GM19023 (cell line): ENCODE measurements around the gene TOGARAM2.
"Not testable (repeated sequence)": the region's sequence is repeated elsewhere in the genome, so short reads cannot be mapped to it uniquely, and the experiment has no call there.

ENCODE experiments used
- ATAC-seq: cut with Tn5 transposase; IDR thresholded peaks from one replicate; pipeline ENCODE4 v1.9.1; 2021; ENCODE audit warnings: mild to moderate bottlenecking, moderate library complexity; ENCODE audit not compliant: unreplicated experiment

Gene TOGARAM2

DNA sequence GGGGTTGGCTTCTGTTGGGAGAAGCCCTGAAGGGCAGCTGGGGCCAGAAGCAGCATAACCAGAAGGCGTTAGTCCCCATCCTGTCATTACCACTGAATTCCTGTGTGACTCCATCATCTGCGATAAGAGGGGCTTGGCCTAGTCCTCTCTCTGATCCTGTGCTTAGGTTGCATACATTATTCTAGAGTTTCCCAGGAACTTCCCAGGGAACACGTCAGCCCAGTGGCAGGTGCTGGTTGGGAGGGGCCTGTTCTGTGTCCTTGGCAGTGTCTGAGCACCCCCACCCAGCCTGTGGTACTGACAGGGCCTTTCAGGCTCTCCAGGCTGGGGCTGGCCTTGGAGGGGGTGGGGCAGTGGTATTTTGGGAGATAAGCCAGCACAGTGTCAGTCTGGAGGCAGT lies 4.5 kb upstream of the TOGARAM2 start:
- ATAC-seq = no peak

DNA sequence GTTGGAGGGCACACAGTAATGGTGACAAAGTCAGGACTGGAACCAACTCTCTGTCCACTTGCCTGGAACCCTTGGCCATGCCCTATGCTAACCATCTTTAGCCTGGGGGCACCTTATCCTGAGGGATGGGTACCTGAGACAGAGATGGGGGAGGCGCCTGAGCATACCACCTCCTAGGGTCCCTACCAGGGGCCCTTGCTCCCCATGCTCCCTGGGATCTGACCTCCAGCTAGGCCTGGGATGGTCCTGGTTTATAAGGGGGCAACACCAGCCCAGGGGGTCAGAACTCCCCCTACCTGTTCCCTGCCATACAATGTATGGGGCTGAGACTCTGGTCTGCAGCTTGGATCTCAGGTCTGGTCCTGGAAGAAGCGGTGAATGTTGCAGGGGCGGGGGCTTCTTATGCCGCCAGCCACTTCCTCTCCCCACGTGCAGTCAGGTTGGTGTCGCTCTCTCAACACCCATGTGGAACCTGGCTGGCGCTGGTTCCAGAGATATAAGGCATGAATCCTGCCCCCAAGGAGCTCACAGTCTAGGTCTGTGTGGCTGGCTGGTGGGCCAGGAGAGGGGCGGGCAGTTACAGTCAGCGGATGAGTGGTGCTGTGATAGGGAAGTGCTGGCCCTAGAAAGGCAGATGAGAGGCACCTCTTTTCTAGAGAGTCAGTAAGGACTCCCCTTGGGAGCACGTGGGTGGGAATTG lies 3.8 kb upstream of the TOGARAM2 start:
- ATAC-seq = no peak

DNA sequence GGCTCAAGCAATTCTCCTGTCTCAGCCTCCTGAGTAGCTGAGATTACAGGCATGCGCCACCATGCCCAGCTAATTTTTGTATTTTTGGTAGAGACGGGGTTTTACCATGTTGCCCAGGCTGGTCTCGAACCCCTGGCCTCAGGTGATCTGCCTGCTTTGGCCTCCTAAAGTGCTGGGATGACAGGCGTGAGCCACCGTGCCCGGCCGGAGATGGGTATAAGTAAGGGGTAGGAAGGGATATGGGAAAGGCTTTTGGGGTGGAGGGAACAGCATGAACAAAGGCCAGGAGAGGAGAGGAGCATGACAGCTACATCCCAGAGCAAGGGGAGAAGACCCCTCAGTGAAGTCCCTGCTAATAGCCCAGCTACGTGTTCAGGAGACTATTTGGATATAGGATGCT lies 3.1 kb upstream of the TOGARAM2 start:
- ATAC-seq = not testable (repeated sequence)

DNA sequence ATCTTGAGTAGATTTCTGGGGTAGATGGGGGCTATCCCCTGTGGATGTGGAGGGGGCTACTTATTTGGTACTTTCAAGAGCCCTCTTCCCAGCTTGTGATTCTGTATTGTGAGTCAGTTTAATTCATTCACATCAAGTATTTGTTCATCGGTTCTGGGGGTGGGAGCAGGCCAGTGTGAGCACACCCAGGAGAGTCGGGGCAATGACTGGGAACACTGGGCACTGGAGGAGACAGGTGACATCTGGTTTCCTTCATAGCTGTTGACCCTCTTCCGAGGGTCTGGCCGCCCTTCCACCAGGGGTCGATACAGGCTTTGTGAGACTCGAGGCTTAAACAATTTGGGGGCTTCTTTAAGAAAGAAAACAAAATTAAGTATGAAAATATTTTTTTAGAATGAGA lies 2.5 kb upstream of the TOGARAM2 start:
- no peak for ATAC-seq

DNA sequence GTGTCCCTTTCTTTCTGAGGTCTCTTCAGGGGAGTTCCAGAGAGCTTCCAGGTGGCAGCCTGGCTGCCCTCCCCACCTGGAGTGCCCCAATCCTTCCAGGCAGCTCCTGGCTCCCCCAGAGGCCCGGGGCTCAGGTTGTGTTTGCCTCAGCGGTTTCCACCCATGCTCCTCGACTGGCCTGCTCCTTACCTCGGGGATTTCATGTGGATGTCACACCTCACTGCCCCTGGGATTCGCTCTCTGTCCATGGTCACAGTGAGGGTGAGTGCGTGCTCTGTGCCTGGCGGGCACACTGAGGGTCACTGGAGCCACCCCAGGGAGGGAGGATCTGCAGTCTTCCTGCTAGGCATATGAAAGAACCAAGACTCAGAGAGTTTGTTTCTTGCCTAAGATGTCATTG lies 2.1 kb upstream of the TOGARAM2 start:
- no peak for ATAC-seq

DNA sequence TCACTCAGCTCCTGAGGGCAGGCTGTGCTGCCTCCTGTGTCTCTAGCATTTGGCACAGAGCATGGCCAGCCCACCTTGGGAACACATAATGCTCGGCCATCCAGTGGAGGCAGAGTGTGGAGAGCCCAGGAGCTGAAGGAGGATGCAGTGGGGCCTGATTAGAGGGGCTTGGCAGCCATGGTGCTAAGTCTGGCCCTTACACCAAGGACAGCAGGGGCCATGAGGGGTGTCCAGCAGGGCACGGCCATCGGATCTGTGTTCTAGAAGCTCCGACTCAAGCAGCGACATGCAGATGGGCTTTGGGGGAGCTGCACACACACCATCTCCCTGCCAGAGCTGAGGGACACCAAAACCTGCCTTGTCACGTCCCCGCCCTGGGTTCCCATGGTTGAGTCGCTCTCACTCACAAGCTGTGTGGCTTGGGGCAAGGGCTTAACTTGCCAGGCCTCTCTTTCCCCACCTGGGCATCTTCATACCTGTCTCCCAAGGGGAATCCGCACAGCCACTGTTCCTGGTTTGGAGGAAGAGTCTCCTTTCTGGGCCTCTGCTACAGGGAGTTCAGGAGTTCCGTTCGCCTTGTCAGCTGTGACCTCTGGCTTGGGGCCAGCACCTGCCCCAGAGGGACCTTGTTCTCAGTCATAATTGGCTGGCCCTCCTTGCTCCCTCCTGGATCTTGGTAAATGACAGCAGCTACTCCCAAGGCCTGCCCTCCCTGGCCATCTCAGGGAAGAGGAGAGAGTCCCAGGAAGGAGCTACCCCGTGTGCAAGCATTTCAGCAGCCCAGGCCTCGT lies 1.3 kb upstream of the TOGARAM2 start:
- ATAC-seq = no peak

DNA sequence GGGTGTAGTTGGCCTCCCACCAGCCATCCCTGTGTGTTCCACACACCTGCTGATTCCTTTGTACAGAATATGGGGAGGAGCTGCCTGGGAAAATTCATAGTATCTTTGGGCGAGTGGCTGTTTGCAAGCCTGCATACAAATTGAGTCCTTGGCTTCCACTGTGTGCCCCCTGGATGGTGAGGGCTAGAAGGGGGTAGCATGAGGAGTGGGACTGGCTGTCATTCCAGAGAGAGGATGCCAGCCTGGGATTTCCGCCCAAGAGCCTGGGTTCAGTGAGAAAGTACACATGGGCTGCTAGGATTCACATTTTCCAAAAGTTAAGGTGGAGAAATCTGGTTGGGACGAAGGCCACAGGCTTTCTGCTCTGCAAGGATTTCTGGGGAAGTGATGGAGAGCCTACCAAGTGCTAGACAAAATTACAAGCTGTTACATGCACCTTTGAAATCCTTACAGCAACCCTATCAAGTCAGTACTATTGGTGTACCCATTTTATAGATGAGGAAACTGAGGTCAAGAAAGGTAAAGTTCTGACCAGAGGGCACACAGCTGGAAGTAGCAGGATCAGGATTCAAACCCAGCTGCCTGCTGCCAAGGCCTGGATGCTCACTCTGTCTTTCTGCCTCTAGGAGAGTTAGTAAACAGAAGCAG lies 606 bp upstream of the TOGARAM2 start:
- no peak for ATAC-seq

DNA sequence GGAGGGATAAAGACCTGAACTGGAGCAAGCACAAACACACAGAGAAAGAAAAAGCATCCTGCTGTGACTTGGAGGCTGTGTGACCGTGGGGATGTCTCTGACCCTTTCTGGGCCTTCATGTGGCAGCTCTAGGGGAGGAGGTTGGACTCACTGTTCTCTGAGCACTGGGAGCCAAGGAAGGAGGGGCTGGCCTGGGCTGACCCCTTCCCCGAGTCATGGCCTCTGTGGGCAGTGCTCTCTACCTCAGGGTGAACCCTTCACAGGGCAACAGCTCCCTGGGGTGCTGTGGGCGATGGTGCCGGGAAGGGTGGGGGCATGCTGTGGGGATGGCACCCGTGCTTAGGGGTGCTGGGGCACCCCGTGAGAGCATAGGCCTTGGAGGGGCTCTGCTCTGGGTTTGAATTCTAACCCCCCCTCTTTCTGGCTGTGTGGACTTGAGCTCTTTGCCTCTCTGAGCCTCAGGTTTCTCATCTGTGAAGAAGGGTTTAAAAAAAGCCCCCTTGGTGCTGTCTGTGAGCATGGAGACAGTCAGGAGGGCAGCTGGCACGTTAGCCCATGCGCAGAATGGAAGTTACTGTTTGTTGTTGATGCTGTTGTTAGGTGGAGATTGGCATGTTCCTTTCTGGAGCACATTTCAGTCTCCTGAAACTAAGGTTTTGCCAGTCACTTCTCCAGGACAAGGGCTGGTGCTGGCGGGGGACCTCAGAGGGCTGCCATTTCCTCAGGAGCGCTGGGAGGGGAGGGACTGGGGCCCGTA lies 700 bp downstream of the TOGARAM2 start:
- no peak for ATAC-seq

DNA sequence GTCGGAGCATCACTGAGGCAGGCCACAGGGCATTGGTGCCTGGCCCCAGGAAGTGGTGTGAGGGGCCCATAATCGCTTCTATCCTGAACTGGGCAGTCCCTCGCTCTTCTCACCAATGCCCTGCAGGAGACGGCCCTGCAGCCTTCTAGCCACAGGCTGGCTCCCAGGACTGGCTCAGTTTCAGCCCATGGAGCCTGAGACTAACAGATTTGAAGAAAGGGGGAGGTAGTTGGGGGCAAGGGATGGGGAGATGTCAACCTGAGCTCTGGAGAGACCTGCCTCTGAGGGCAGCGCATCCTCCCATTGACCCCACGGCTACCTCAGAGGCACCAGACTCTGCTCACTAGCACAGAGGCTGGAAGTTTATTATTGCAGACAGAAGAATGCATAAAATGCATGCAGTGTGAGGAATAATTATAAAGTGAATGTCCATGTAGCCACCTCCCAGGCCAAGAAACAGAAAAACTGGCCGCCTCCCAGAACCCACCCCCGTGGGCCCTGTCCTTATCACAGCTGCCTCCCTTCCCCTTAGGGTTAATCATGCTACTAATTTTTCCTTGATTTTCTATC lies 1.4 kb downstream of the TOGARAM2 start:
- no peak for ATAC-seq

DNA sequence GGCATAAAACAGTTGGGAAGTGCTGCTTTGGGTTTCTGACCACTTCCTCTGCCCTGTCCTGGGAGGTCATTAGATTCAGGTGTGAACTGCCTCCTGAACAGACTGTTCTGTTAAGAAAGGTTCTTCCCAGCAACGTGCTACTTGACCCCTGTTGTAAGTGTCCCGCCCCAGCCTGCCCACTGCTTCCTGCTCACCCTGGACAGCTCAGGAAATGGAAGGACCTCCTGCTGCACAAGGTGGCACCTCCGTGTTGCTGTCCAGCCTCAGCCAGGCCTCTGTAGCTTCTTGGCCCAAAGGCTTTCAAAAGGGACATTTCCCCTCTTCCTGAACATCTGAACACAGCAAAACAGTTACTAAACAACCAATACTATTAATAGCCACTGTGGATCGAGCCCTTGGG lies 5.3 kb downstream of the TOGARAM2 start:
- no peak for ATAC-seq

DNA sequence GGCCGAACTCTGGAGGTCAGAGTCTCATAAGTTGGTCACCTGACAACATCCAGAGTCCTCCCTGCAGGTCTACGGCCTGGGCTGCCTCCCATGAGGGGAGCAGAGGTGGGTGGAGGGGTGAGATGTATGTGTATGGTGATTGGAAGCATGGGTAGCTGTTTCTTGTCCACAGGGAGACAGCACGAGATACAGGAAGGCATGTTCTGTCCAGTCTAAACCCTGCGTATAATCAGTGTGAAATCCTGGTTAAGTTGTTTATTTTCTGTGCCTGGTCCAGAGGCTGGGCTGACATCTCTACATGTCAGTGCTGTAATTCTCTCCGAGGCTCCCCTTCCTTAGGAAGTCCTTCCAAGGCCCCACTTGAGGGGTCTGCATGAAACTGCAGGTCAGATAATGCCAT lies 8.9 kb downstream of the TOGARAM2 start:
- no peak for ATAC-seq

DNA sequence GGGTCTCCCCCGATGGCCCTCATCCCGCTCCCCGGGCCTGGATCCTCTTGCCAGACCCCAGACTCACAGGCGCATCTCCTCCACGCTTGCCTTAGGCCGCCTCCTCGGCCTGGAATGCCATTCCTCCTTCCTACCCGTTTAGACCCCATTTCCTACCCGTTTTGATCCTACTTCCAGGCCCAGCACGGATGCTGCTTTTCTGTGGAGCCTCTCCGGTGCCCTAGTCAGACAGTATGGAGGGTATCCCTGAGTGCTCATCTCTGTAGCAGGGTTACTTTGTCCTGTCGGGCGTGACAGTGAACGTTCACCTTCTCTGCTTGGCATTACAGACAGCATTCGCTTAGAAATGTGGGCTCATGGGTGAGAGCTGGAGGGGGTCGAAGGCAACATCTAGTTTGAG lies 9.3 kb downstream of the TOGARAM2 start:
- ATAC-seq = no peak

DNA sequence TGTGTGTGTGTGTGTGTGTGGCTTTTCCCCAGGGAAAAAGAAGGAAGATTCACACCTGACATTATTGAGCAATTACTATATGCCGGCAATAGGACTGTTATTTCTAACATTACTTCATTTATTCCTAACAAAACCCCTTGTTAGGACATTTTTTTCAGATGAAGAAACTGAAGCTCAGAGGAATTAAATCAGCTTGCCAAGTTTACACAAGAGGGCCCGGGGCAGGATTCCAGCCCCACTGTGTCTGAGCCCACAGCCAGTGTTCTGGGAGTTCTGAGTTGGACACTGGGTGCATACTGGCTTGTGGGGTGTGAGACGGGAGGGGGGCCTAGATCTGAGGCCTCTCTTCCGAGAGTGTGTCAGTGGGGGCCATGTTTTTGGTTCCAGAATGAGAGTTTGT lies 9.9 kb downstream of the TOGARAM2 start:
- no peak for ATAC-seq

DNA sequence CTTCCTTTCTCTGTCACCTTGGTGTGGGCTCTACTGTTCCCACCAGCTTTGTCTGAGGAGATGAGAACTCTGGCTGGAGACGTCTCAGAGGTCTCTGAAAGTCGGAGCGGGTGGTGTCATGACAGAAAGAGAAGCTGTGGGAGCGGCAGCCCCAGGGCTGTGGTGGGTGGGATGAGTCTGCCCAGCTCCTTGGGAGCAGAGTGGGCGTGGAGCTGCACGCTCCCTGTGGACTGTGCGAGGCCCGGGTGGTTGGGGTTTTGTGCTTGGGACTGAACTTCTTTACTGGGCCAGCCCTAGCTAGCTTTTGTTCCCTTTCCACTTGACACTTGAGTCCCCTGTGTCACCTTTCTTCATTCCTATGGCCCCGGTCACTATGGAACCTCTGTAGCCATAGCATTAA lies 10.4 kb downstream of the TOGARAM2 start:
- no peak for ATAC-seq

DNA sequence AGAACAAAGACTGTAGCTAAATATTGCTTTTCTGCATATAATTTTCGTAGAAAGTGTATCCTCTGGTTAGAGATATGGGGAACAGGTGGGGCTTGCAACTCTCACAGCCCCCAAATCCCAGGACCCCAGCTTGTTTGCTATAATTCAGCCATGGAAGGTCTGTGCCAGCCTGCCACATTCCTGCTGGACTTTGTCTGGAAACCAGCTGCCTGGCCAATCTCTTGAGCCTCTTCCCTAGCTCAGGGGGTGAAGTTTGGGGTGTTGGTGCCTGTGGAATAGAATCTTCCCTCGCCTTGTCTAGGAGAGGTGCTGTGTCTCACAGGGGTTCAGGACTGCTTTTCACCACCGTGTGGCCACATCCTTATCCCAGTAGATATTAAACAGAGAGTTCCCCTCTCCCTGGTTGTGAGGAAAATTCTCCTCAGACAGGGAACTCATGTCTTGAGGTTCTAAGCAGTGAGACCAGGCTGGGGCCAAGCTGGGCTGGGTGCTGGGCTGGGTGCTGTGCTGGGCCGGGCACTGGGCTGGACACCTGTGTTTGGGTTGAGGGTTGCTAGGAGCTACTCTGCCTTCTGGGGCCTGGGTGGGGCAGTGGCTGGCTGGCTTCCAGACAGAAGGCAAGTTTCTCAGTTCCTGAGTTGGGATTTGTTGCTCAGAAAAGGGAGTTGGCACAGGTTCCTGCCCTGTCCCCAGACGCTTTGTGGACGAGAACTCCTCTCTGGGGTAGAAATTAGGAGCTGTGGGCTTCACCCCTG lies 12.3 kb downstream of the TOGARAM2 start:
- ATAC-seq = no peak

DNA sequence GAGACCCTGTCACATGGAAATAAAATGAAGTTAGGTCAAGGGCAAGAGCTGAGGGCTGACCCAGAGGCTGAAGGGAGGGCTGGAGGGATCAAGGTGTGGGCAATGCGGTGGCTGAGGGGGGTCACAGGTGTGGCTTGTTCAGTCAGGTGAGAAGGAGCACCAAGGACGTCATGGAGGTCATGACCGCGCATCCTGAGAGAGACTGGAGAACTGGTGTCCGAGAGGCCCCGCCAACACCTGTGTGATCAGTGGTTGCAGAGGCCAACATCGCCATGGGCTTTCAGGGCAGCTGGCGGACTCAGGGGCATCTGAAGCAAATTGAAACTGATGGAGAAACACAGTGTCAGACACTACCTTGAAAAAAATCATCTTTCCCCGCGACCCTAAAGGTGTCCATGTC lies 13.0 kb downstream of the TOGARAM2 start:
- ATAC-seq = no peak

DNA sequence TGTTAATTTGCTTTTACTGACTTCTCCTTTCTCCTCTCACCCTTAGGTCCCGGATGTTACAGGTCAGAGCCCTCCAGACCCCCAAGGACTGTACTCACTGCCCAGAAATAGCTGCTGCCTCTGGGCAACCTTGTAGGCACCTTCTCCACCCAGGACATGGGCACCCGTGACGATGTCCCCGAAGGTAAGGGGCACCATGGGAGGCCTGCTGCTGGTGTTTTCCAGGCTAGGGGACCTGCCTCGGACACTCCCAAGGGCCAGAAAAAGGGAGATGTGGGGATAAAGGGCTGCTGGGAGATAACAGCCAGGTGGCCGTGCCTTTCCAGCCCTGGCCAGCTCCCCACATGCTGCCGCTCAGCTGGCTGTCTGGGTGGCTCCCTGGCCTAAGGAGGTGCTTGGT lies 13.6 kb downstream of the TOGARAM2 start:
- ATAC-seq = no peak

DNA sequence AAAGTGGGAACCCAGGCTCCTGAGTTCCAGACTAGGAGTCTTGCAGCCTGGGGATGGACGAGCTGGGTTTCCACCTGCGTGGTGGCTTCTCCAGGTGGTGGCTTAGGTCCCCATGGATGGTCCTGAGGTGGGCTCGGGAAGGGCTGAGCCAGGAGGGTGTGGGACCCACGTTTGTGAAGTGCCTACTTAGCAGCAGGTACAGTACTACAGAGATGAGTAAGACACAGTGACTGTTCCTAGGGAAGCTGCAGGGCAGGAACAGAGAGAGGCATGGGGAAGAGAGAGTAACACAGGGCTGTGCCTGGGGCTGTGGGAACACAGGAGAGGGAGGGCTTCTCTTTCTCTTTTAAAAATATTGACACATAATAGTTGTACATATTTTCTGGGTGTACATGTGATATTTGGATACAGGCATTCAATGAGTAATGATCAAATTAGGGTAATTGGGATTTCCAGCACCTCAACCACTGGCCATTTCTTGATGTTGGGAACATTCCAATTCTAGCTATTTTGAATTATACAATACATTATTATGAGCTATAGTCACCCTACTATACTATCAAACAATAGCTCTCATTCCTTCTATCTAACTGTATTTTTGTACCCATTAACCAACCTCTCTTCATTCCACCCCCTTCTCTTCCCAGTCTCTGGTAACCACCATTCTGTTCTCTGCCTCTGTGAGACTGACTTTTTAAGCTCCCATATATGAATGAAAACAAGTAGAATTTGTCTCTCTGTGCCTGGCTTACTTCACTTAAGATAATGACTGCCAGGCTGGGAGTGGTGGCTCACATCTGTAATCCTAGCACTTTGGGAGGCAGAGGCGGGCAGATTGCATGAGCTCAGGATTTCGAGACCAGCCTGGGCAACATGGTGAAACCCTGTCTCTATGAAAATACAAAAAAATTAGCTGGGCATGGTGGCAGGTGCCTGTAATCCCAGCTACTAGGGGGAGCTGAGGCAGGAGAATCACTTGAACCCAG lies 15.0 kb downstream of the TOGARAM2 start:
- ATAC-seq = no peak

DNA sequence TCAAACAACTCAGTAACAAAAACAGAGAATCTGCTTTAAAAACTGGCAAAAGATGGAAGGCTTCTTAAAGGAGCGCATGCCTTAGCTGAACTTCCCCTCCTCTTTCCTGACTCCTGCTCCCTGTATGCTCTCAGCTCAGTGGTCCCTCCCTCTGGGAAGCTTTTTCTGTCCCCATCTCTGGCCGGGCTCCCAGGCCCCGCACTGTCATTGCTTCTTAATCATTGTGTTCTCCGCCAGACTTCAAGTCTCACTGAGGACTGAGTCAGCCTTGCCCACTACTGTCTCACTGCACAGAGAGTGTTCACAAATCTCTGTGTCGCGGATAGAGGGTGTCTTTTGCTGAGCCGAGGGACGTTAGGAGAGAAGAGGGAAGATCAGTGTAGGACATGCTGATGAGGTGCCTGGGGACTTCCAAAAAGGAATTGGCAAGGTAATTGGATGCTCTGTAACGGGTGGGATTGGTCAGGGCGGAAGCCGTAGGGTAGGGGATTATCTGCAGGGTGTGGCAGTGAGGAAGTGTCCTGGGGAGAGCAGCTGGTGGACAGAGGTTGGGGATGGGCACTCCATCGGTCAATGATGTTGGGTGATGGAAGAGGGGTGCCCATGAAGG lies 16.2 kb downstream of the TOGARAM2 start:
- no peak for ATAC-seq
